K562 (cell line): ENCODE measurements around the gene ZDHHC8. TPM values are rescaled to one million over a fixed set of nuclear protein-coding genes. Genes with fewer than 3 reads are reported as not detected.

Experiments
- ATAC-seq: fragments of 200-7000 bp; cut with Tn5 transposase; 3 replicates; pipeline ENCODE4 v1.9.1; 2020; ENCODE audit warnings: moderate library complexity
- BruUV-seq: library from RNA; stranded (reverse); fragments of 400-500 nt; replicated peaks from 2 replicates; lab custom pipeline; 2021; lab: Mats Ljungman, UMichigan
- CTCF ChIA-PET: fragments of 300-600 bp; formaldehyde crosslinking; extraction: SDS; loops from one replicate; lab custom pipeline; 2021; ENCODE audit warnings: low intra/inter-chr PET ratio; lab: Yijun Ruan, JAX
- POLR2A ChIA-PET: fragments of 300-600, 350-650 bp; sonication (Branson Sonifier 250); formaldehyde crosslinking; extraction: SDS; loops from one replicate; lab custom pipeline; 2021; ENCODE audit warnings: antibody characterized with exemption, inconsistent platforms; lab: Yijun Ruan, JAX
- DNase-seq, 4 experiments: peaks; one replicate each; pipeline versions ENCODE4 v3.0.0 to v3.0.0-alpha.2; 2011 to 2018; ENCODE audit warnings: low spot score in 3 of 4, mixed read lengths in 3 of 4; ENCODE audit errors: extremely low read depth in 1 of 4
- FAIRE-seq: peaks from 2 replicates; lab custom pipeline; 2011; peaks lifted over from hg19 to GRCh38; lab: Jason Lieb, UNC
- H2AFZ ChIP-seq: 2 replicates; pipeline ENCODE4 v1.6.0; 2011; ENCODE audit warnings: low read depth, low read length, control low read depth, inconsistent platforms
- H3K27ac ChIP-seq: fragments of 200-600 bp; 3 replicates; pipeline ENCODE4 v1.8.0; 2011; ENCODE audit warnings: low read depth, mild to moderate bottlenecking, control low read depth, inconsistent platforms, low read length, moderate library complexity, mixed read lengths; ENCODE audit errors: extremely low read depth
- H3K27me3 ChIP-seq, 2 experiments: fragments of 300-600 bp in 1 of 2; 2 replicates in 1 of 2; 3 replicates in 1 of 2; pipeline versions ENCODE4 v1.6.0 to v1.8.0; 2011; ENCODE audit warnings: inconsistent platforms in 2 of 2, low read length in 2 of 2, mild to moderate bottlenecking in 1 of 2, mixed read lengths in 1 of 2, moderate library complexity in 1 of 2; ENCODE audit not compliant: control insufficient read depth in 2 of 2, insufficient read depth in 2 of 2
- H3K36me3 ChIP-seq: fragments of 300-600 bp; 3 replicates; pipeline ENCODE4 v1.8.0; 2011; ENCODE audit warnings: mild to moderate bottlenecking, low read length, inconsistent platforms; ENCODE audit not compliant: control insufficient read depth, insufficient read depth
- H3K4me1 ChIP-seq, 2 experiments: fragments of 200-600 bp in 1 of 2; replicated peaks in 1 of 2; 2 replicates in 1 of 2; 3 replicates in 1 of 2; pipeline versions ENCODE4 v1.5.1 to v1.8.0; 2011; ENCODE audit warnings: inconsistent platforms in 2 of 2, low read length in 2 of 2, mild to moderate bottlenecking in 1 of 2, mixed read lengths in 1 of 2, moderate library complexity in 1 of 2; ENCODE audit not compliant: control insufficient read depth in 2 of 2, insufficient read depth in 2 of 2
- H3K4me2 ChIP-seq: 2 replicates; pipeline ENCODE4 v1.6.1; 2011; ENCODE audit warnings: low read length, control low read depth, inconsistent platforms, mixed read lengths; ENCODE audit not compliant: insufficient read depth
- H3K4me3 ChIP-seq: fragments of 200-600 bp; sonication (generic), shearing (Covaris generic); 2 replicates; pipeline ENCODE4 v1.5.1; 2016; ENCODE audit warnings: control low read depth, inconsistent platforms
- H3K79me2 ChIP-seq: fragments of 200-600 bp; 3 replicates; pipeline ENCODE4 v1.8.0; 2011; ENCODE audit warnings: low read length, inconsistent platforms; ENCODE audit not compliant: control insufficient read depth, insufficient read depth
- H3K9ac ChIP-seq, 2 experiments: 2 replicates each; pipeline versions ENCODE4 v1.6.0 to v1.6.1; 2011; ENCODE audit warnings: low read depth in 2 of 2, low read length in 2 of 2, control low read depth in 1 of 2, inconsistent platforms in 1 of 2, mild to moderate bottlenecking in 1 of 2, mixed read lengths in 1 of 2; ENCODE audit not compliant: insufficient read depth in 1 of 2
- H3K9me1 ChIP-seq: one replicate; pipeline ENCODE4 v1.6.0; 2011; ENCODE audit warnings: inconsistent platforms, mild to moderate bottlenecking, low read length, moderate library complexity; ENCODE audit not compliant: control insufficient read depth, insufficient read depth
- H3K9me3 ChIP-seq: replicated peaks from 2 replicates; pipeline ENCODE4 v1.5.1; 2011; ENCODE audit warnings: low read depth, low read length, inconsistent platforms; ENCODE audit not compliant: control insufficient read depth, insufficient read depth
- H4K20me1 ChIP-seq: replicated peaks from 2 replicates; pipeline ENCODE4 v1.6.1; 2011; ENCODE audit warnings: low read length, inconsistent platforms, mixed read lengths; ENCODE audit not compliant: control insufficient read depth, insufficient read depth
- DIDO1 ChIP-seq: fragments of 450-650 bp; IDR thresholded peaks from 2 replicates; pipeline ENCODE4 v1.6.1; 2016; ENCODE audit warnings: low read depth, missing biosample characterization, missing genetic modification characterization
- HDAC8 ChIP-seq: fragments of 450-650 bp; IDR thresholded peaks from 2 replicates; pipeline ENCODE4 v1.6.1; 2016; ENCODE audit warnings: mild to moderate bottlenecking, missing genetic modification characterization, moderate library complexity, missing compliant biosample characterization
- WGBS: fragments of 100-300 bp; shearing (Covaris generic); methylation state at CpG from one replicate; pipeline ENCODE4 v1.1.6; 2016; ENCODE audit warnings: low coverage, mixed read lengths; ENCODE audit not compliant: insufficient coverage; ENCODE audit errors: missing lambda C conversion rate; 5-methylcytosine and 5-hydroxymethylcytosine counted together
- in situ Hi-C: fragments of 300-500 bp; cut with MboI; formaldehyde crosslinking; loops from 4 replicates; pipeline ENCODE4 v1.15.0; 2018; ENCODE audit warnings: inconsistent platforms, mixed read lengths
- intact Hi-C: fragments of 100-400 bp; cut with micrococcal nuclease; formaldehyde crosslinking; loops from 2 replicates; pipeline ENCODE4 v1.14.2; 2022
- polyA plus RNA-seq, 8 experiments: library from polyadenylated mRNA; depleted of rRNA in 4 of 8; stranded (reverse) in 5 of 8; unstranded in 3 of 8; fragments of >200 nt; fragmentation: Nextera tagmentation in 2 of 8; fragmentation: Illumina TruSeq in 1 of 8; extraction: Ambion mirVana in 2 of 8; extraction: Trizol in 1 of 8; gene quantifications; 2 replicates each; pipeline versions ENCODE4 v1.2.1 to v1.2.3, GENCODE V29; 2011 to 2014; ENCODE audit warnings: inconsistent platforms in 1 of 8, missing spikeins in 1 of 8
- total RNA-seq, 7 experiments: library from RNA; depleted of rRNA in 6 of 7; stranded (reverse); fragments of >200 nt in 6 of 7; fragmentation: Illumina TruSeq in 2 of 7; extraction: Trizol in 2 of 7; gene quantifications; 2 replicates each; pipeline versions ENCODE4 v1.2.1 to v1.2.3, GENCODE V29; 2011 to 2021; ENCODE audit warnings: low replicate concordance in 1 of 7
- TF ChIP-seq, protein P1 (sequence below): sonication (generic); formaldehyde crosslinking; IDR thresholded peaks from 2 replicates; pipeline ENCODE4 v1.8.0; 2023; ENCODE audit warnings: mild to moderate bottlenecking, missing genetic modification reagents
- TF ChIP-seq, protein P2 (sequence below): sonication (generic); formaldehyde crosslinking; IDR thresholded peaks from 2 replicates; pipeline ENCODE4 v1.8.1; 2023; ENCODE audit warnings: missing genetic modification reagents, mild to moderate bottlenecking, borderline replicate concordance
- TF ChIP-seq, protein P3 (sequence below), 3 experiments: fragments of 200-800 bp in 1 of 3; sonication (Bioruptor generic) in 1 of 3; sonication (generic) in 1 of 3; formaldehyde crosslinking in 1 of 3; IDR thresholded peaks; 2 replicates each; pipeline versions ENCODE4 v1.6.1 to v1.8.0; 2016 to 2022; ENCODE audit warnings: mild to moderate bottlenecking in 2 of 3, missing compliant biosample characterization in 2 of 3, missing genetic modification characterization in 2 of 3, missing genetic modification reagents in 1 of 3

Gene ZDHHC8
- total and polyA plus RNA-seq, 9 of the 15 experiments (the other 6 are each of a cell fraction or from before 2014, with no cell fraction given) = 0.04 to 109 (median 16.4) TPM

DNA sequence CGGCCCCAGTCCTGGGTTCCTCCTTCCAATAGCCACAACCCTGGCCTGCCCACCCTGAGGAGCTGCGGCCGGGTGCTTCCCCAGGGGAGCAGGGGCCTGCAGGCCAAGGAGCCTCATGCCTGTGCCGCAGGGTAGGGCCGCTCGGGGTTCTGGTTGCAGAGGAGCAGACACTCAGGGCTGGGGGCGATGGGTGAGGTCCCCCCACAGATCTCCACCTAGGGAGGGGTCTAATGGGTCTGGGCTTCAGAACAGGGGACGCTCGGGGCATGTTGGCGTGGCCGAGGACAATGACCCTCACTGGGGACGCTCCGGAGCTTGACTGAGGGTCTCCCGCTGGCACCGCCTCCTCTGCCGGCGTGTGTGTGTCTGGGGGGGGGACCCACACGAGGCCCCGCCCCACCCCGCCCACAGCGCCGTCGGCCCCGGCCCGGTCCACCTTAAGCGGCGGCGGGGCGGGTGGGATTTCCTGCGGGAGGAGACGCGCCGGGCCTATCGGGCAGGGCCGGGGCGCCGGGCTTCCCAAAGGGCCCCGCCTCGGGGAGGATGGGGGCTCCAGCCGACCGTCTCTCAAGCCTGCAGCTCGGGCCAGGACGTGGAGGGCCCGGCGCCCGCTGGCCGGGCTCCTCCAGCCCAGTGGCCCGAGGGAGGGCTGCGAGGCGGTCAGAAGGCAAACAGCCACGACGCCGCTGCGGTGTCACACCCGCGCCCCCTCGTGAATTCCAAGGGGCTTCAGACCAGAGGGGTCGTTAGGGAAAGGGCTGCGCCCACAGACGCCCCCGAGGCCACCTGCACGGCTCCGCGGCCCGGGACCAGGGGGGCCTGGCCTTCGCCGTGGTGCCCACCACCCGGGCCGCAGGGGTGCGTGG lies 640 bp upstream of the ZDHHC8 start:
- in situ Hi-C loops = no loop called here
- peaks cover 4% of the 10 kb centered on the region for H3K9me1 ChIP-seq
- H3K4me3 ChIP-seq = peak overlapping the region; percentile 62
- ChIA-PET CTCF (interaction anchor here (5.8 kb wide), 1 partner anchor 160 kb away, joined by 80 read pairs; no protein-coding TSS in a partner anchor), POLR2A (interaction anchor here (0.6 to 8.3 kb wide), 13 partner anchors 8 to 691 kb away, joined by 3 to 212 read pairs (median 3); partner anchors contain the start of genes RANBP1 and TRMT2A)
- WGBS = 8% methylated on average over 70 of the region's 70 CpGs
- peaks cover 71% of the 10 kb centered on the region for H4K20me1 ChIP-seq
- DNase-seq = peak; percentile 95 to 100 (median 98)
- no peak for FAIRE-seq
- H3K27ac ChIP-seq = peak overlapping the region; percentile 20; the same call in 2 of the 3 replicates
- peaks cover 21% of the 10 kb centered on the region for H3K79me2 ChIP-seq
- intact Hi-C loops = no loop called here
- peaks cover 11 to 79% of the 10 kb centered on the region in 2 experiments for H3K4me1 ChIP-seq
- peak overlapping the region; percentile 68 to 93; a peak in 3 of 4 replicates for H3K9ac ChIP-seq
- no peaks in the 10 kb centered on the region for H3K27me3 ChIP-seq
- BruUV-seq = no TSS peak
- peak overlapping the region; percentile 81 for H3K4me2 ChIP-seq
- peak; percentile 79 for ATAC-seq
- H3K36me3 ChIP-seq = peaks cover 23% of the 10 kb centered on the region; the same call in 2 of the 3 replicates
- H3K9me3 ChIP-seq = no peaks in the 10 kb centered on the region
- H2AFZ ChIP-seq = peak overlapping the region; percentile 85
- no peak for TF ChIP-seq DIDO1 (tag)
- TF ChIP-seq, protein P1, sequence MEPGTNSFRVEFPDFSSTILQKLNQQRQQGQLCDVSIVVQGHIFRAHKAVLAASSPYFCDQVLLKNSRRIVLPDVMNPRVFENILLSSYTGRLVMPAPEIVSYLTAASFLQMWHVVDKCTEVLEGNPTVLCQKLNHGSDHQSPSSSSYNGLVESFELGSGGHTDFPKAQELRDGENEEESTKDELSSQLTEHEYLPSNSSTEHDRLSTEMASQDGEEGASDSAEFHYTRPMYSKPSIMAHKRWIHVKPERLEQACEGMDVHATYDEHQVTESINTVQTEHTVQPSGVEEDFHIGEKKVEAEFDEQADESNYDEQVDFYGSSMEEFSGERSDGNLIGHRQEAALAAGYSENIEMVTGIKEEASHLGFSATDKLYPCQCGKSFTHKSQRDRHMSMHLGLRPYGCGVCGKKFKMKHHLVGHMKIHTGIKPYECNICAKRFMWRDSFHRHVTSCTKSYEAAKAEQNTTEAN (CRISPR knock-in tag) = no peak
- TF ChIP-seq, protein P2, sequence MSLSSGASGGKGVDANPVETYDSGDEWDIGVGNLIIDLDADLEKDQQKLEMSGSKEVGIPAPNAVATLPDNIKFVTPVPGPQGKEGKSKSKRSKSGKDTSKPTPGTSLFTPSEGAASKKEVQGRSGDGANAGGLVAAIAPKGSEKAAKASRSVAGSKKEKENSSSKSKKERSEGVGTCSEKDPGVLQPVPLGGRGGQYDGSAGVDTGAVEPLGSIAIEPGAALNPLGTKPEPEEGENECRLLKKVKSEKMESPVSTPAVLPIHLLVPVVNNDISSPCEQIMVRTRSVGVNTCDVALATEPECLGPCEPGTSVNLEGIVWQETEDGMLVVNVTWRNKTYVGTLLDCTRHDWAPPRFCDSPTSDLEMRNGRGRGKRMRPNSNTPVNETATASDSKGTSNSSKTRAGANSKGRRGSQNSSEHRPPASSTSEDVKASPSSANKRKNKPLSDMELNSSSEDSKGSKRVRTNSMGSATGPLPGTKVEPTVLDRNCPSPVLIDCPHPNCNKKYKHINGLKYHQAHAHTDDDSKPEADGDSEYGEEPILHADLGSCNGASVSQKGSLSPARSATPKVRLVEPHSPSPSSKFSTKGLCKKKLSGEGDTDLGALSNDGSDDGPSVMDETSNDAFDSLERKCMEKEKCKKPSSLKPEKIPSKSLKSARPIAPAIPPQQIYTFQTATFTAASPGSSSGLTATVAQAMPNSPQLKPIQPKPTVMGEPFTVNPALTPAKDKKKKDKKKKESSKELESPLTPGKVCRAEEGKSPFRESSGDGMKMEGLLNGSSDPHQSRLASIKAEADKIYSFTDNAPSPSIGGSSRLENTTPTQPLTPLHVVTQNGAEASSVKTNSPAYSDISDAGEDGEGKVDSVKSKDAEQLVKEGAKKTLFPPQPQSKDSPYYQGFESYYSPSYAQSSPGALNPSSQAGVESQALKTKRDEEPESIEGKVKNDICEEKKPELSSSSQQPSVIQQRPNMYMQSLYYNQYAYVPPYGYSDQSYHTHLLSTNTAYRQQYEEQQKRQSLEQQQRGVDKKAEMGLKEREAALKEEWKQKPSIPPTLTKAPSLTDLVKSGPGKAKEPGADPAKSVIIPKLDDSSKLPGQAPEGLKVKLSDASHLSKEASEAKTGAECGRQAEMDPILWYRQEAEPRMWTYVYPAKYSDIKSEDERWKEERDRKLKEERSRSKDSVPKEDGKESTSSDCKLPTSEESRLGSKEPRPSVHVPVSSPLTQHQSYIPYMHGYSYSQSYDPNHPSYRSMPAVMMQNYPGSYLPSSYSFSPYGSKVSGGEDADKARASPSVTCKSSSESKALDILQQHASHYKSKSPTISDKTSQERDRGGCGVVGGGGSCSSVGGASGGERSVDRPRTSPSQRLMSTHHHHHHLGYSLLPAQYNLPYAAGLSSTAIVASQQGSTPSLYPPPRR (CRISPR knock-in tag) = no peak
- peak; percentile 79; the same call in 1 of the 2 replicates for TF ChIP-seq HDAC8 (tag)
- TF ChIP-seq, protein P3, sequence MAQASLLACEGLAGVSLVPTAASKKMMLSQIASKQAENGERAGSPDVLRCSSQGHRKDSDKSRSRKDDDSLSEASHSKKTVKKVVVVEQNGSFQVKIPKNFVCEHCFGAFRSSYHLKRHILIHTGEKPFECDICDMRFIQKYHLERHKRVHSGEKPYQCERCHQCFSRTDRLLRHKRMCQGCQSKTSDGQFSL (CRISPR knock-in tag; IDR thresholded peaks at IDR 0.05) = no peak
- TF ChIP-seq, protein P3 (tag; IDR thresholded peaks at IDR 0.05) = peak in 1 of 2 experiments; percentile 96; a peak in 2 of 4 replicates
